Activated CD4-positive, alpha-beta memory T cell treated with anti-CD3 and anti-CD28 coated beads for 36 hours (primary cell): ENCODE data around the gene PID1. TPM values are rescaled to one million over a fixed set of nuclear protein-coding genes. Genes with fewer than 3 reads are reported as not detected.

ENCODE experiments used
- CTCF ChIA-PET: fragments of 350-600 bp; sonication (Branson Sonifier 250); formaldehyde crosslinking; loops from one replicate; lab custom pipeline; 2021; ENCODE audit warnings: antibody characterized with exemption, inconsistent platforms; lab: Charles Lee
- POLR2A ChIA-PET: fragments of 350-600 bp; sonication (Branson Sonifier 250); formaldehyde crosslinking; loops from one replicate; lab custom pipeline; 2021; ENCODE audit warnings: antibody characterized with exemption; lab: Charles Lee
- DNase-seq: peaks from one replicate; pipeline ENCODE4 v3.0.0-alpha.2; 2020
- H3K27ac Mint-ChIP-seq: one replicate; pipeline ENCODE4 v1.8.0; 2021; ENCODE audit warnings: mixed read lengths
- H3K27me3 Mint-ChIP-seq: one replicate; pipeline ENCODE4 v1.8.0; 2021; ENCODE audit warnings: mixed read lengths
- H3K36me3 Mint-ChIP-seq: one replicate; pipeline ENCODE4 v1.8.0; 2021; ENCODE audit warnings: mixed read lengths
- H3K4me1 Mint-ChIP-seq: one replicate; pipeline ENCODE4 v1.8.0; 2021; ENCODE audit warnings: low read depth, mixed read lengths
- H3K4me3 Mint-ChIP-seq: one replicate; pipeline ENCODE4 v1.8.0; 2021; ENCODE audit warnings: mild to moderate bottlenecking, mixed read lengths
- H3K9me3 Mint-ChIP-seq: one replicate; pipeline ENCODE4 v1.8.0; 2021; ENCODE audit warnings: mixed read lengths
- intact Hi-C: fragments of 100-400 bp; cut with micrococcal nuclease; formaldehyde crosslinking; loops from one replicate; pipeline ENCODE4 v1.15.1; 2023
- total RNA-seq, 2 experiments: library from RNA; stranded (reverse); gene quantifications; one replicate each; pipeline ENCODE4 v1.2.3, GENCODE V29; 2021

The PID1 gene
- total RNA-seq, 2 experiments from 2014 or later: not detected

GRCh38 chr2:229279516-229279915 lies 8.4 kb upstream of the PID1 start:
- no peaks in the 10 kb centered on the region for H3K36me3 Mint-ChIP-seq
- no peak for DNase-seq
- H3K27ac Mint-ChIP-seq: no peak overlapping the region
- ChIA-PET CTCF (no interaction called here), POLR2A (no interaction called here)
- no peaks in the 10 kb centered on the region for H3K9me3 Mint-ChIP-seq
- peaks cover 3% of the 10 kb centered on the region for H3K27me3 Mint-ChIP-seq
- H3K4me1 Mint-ChIP-seq: no peaks in the 10 kb centered on the region
- intact Hi-C loops: no loop called here
- H3K4me3 Mint-ChIP-seq: no peak overlapping the region

GRCh38 chr2:229275506-229275905 lies 4.4 kb upstream of the PID1 start:
- no peak overlapping the region for H3K27ac Mint-ChIP-seq
- H3K36me3 Mint-ChIP-seq: no peaks in the 10 kb centered on the region
- intact Hi-C loops: no loop called here
- no peaks in the 10 kb centered on the region for H3K9me3 Mint-ChIP-seq
- H3K4me1 Mint-ChIP-seq: peaks cover 3% of the 10 kb centered on the region
- POLR2A ChIA-PET: no interaction called here
- CTCF ChIA-PET: interaction anchor here (0.6 to 5.1 kb wide), 2 partner anchors 47 to 1386 kb away, joined by 3 to 21 read pairs; no protein-coding TSS in a partner anchor
- no peak for DNase-seq
- H3K27me3 Mint-ChIP-seq: peaks cover 17% of the 10 kb centered on the region
- no peak overlapping the region for H3K4me3 Mint-ChIP-seq

- H3K9me3 Mint-ChIP-seq: no peaks in the 10 kb centered on the region
- CTCF ChIA-PET: interaction anchor here (0.6 to 5.1 kb wide), 7 partner anchors 9 to 1927 kb away, joined by 3 to 21 read pairs (median 3); no protein-coding TSS in a partner anchor
- H3K4me1 Mint-ChIP-seq: peaks cover 3% of the 10 kb centered on the region
- H3K27ac Mint-ChIP-seq: no peak overlapping the region
- no peak overlapping the region for H3K4me3 Mint-ChIP-seq
- no peaks in the 10 kb centered on the region for H3K36me3 Mint-ChIP-seq
- intact Hi-C loops: no loop called here
- peaks cover 22% of the 10 kb centered on the region for H3K27me3 Mint-ChIP-seq
- no peak for DNase-seq
- POLR2A ChIA-PET: no interaction called here
Observed at GRCh38 chr2:229273723-229274338, 2.7 kb upstream of the PID1 start.

GRCh38 chr2:229273006-229273722 lies 2.1 kb upstream of the PID1 start:
- ChIA-PET POLR2A (no interaction called here), CTCF (interaction anchor here (0.6 to 5.1 kb wide), 4 partner anchors 8 to 1926 kb away, joined by 3 to 21 read pairs (median 4); no protein-coding TSS in a partner anchor)
- H3K9me3 Mint-ChIP-seq: no peaks in the 10 kb centered on the region
- peaks cover 3% of the 10 kb centered on the region for H3K4me1 Mint-ChIP-seq
- intact Hi-C loops: no loop called here
- H3K27me3 Mint-ChIP-seq: peaks cover 22% of the 10 kb centered on the region
- no peak overlapping the region for H3K4me3 Mint-ChIP-seq
- H3K27ac Mint-ChIP-seq: no peak overlapping the region
- no peaks in the 10 kb centered on the region for H3K36me3 Mint-ChIP-seq
- no peak for DNase-seq

- ChIA-PET POLR2A (no interaction called here), CTCF (no interaction called here)
- Mint-ChIP-seq H3K27ac (no peak overlapping the region), H3K27me3 (peaks cover 19% of the 10 kb centered on the region), H3K36me3 (no peaks in the 10 kb centered on the region), H3K9me3 (no peaks in the 10 kb centered on the region), H3K4me3 (no peak overlapping the region), H3K4me1 (peaks cover 3% of the 10 kb centered on the region)
- intact Hi-C loops: no loop called here
- no peak for DNase-seq
Observed at GRCh38 chr2:229269941-229270340, 1.1 kb downstream of the PID1 start.

GRCh38 chr2:229269146-229269545 lies 1.9 kb downstream of the PID1 start:
- no peak for DNase-seq
- Mint-ChIP-seq H3K9me3 (no peaks in the 10 kb centered on the region), H3K4me1 (peaks cover 3% of the 10 kb centered on the region), H3K36me3 (no peaks in the 10 kb centered on the region), H3K27ac (no peak overlapping the region), H3K4me3 (no peak overlapping the region), H3K27me3 (peaks cover 19% of the 10 kb centered on the region)
- POLR2A ChIA-PET: no interaction called here
- CTCF ChIA-PET: no interaction called here
- intact Hi-C loops: no loop called here

- Mint-ChIP-seq H3K27me3 (peaks cover 19% of the 10 kb centered on the region), H3K27ac (no peak overlapping the region), H3K4me3 (no peak overlapping the region), H3K36me3 (no peaks in the 10 kb centered on the region), H3K4me1 (peaks cover 3% of the 10 kb centered on the region), H3K9me3 (no peaks in the 10 kb centered on the region)
- ChIA-PET CTCF (no interaction called here), POLR2A (no interaction called here)
- no peak for DNase-seq
- intact Hi-C loops: no loop called here
Observed at GRCh38 chr2:229268626-229269025, 2.5 kb downstream of the PID1 start.

GRCh38 chr2:229267080-229267479 lies 4.0 kb downstream of the PID1 start:
- no peak overlapping the region for H3K4me3 Mint-ChIP-seq
- intact Hi-C loops: no loop called here

GRCh38 chr2:229265727-229266126 lies 5.4 kb downstream of the PID1 start:
- peaks cover 5% of the 10 kb centered on the region for H3K27me3 Mint-ChIP-seq
- intact Hi-C loops: no loop called here
- H3K4me3 Mint-ChIP-seq: no peak overlapping the region
- POLR2A ChIA-PET: no interaction called here
- H3K9me3 Mint-ChIP-seq: peaks cover 8% of the 10 kb centered on the region
- DNase-seq: no peak
- no peaks in the 10 kb centered on the region for H3K4me1 Mint-ChIP-seq
- H3K36me3 Mint-ChIP-seq: no peaks in the 10 kb centered on the region
- CTCF ChIA-PET: no interaction called here
- no peak overlapping the region for H3K27ac Mint-ChIP-seq

More at GRCh38 chr2:229267080-229267479, 4.0 kb downstream of the PID1 start:
- H3K27ac Mint-ChIP-seq: no peak overlapping the region
- DNase-seq: no peak
- H3K4me1 Mint-ChIP-seq: no peaks in the 10 kb centered on the region
- peaks cover 11% of the 10 kb centered on the region for H3K27me3 Mint-ChIP-seq
- H3K9me3 Mint-ChIP-seq: no peaks in the 10 kb centered on the region
- POLR2A ChIA-PET: no interaction called here
- CTCF ChIA-PET: interaction anchor here (1.0 kb wide), 1 partner anchor 1376 kb away, joined by 3 read pairs; no protein-coding TSS in a partner anchor
- H3K36me3 Mint-ChIP-seq: no peaks in the 10 kb centered on the region

- H3K27ac Mint-ChIP-seq: no peak overlapping the region
- intact Hi-C loops: no loop called here
- H3K36me3 Mint-ChIP-seq: no peaks in the 10 kb centered on the region
- CTCF ChIA-PET: no interaction called here
- H3K4me1 Mint-ChIP-seq: no peaks in the 10 kb centered on the region
- H3K9me3 Mint-ChIP-seq: peaks cover 12% of the 10 kb centered on the region
- POLR2A ChIA-PET: no interaction called here
- no peak for DNase-seq
- H3K27me3 Mint-ChIP-seq: no peaks in the 10 kb centered on the region
- H3K4me3 Mint-ChIP-seq: no peak overlapping the region
Observed at GRCh38 chr2:229261599-229261998, 9.5 kb downstream of the PID1 start.

GRCh38 chr2:229261076-229261475 lies 10.0 kb downstream of the PID1 start:
- H3K4me1 Mint-ChIP-seq: no peaks in the 10 kb centered on the region
- no peak overlapping the region for H3K4me3 Mint-ChIP-seq
- no peaks in the 10 kb centered on the region for H3K36me3 Mint-ChIP-seq
- intact Hi-C loops: no loop called here
- no peak for DNase-seq
- peaks cover 12% of the 10 kb centered on the region for H3K9me3 Mint-ChIP-seq
- H3K27me3 Mint-ChIP-seq: no peaks in the 10 kb centered on the region
- no peak overlapping the region for H3K27ac Mint-ChIP-seq
- CTCF ChIA-PET: no interaction called here
- POLR2A ChIA-PET: no interaction called here

GRCh38 chr2:229257985-229258384 lies 13.1 kb downstream of the PID1 start:
- H3K36me3 Mint-ChIP-seq: no peaks in the 10 kb centered on the region
- ChIA-PET POLR2A (no interaction called here), CTCF (no interaction called here)
- no peak for DNase-seq
- intact Hi-C loops: no loop called here
- no peak overlapping the region for H3K27ac Mint-ChIP-seq
- no peaks in the 10 kb centered on the region for H3K27me3 Mint-ChIP-seq
- H3K9me3 Mint-ChIP-seq: peaks cover 12% of the 10 kb centered on the region
- no peaks in the 10 kb centered on the region for H3K4me1 Mint-ChIP-seq
- no peak overlapping the region for H3K4me3 Mint-ChIP-seq
